GM12864 (cell line): ENCODE data around the gene ITPRIP.

Experiments
- DNase-seq: peaks from one replicate; pipeline ENCODE4 v3.0.0-alpha.2; 2011; ENCODE audit warnings: low read depth
- H3K4me3 ChIP-seq: 2 replicates; pipeline ENCODE4 v1.5.1; 2011; ENCODE audit warnings: mild to moderate bottlenecking, low read depth, low read length, control low read depth
- TF ChIP-seq, protein P1 (sequence below): IDR thresholded peaks from 2 replicates; pipeline ENCODE4 v1.5.1; 2011; ENCODE audit warnings: low read depth, mild to moderate bottlenecking, moderate library complexity, low read length, control low read depth, inconsistent platforms; ENCODE audit errors: missing control alignments

Gene ITPRIP

DNA sequence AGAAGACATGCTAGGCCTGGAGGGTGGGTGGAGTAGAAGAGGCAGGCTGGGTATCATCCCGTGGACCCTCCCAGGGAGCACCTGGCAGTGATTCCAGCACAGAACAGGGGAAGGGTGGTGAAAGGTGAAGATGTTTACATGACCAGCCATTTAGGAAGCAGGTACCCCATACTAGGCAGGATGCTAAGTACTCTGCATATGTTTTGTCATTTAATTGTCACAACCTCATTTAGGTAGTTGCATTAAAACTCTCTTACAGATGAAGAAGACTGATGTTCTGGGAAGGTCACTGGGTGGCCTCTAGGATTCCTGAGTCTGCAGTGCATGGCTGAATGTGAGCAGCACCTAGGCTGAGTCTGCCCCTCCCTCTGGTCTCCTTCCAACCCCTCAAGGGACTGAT is 15.2 kb downstream of the ITPRIP start:
- TF ChIP-seq, protein P1, sequence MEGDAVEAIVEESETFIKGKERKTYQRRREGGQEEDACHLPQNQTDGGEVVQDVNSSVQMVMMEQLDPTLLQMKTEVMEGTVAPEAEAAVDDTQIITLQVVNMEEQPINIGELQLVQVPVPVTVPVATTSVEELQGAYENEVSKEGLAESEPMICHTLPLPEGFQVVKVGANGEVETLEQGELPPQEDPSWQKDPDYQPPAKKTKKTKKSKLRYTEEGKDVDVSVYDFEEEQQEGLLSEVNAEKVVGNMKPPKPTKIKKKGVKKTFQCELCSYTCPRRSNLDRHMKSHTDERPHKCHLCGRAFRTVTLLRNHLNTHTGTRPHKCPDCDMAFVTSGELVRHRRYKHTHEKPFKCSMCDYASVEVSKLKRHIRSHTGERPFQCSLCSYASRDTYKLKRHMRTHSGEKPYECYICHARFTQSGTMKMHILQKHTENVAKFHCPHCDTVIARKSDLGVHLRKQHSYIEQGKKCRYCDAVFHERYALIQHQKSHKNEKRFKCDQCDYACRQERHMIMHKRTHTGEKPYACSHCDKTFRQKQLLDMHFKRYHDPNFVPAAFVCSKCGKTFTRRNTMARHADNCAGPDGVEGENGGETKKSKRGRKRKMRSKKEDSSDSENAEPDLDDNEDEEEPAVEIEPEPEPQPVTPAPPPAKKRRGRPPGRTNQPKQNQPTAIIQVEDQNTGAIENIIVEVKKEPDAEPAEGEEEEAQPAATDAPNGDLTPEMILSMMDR = no peak
- DNase-seq = no peak
- H3K4me3 ChIP-seq = no peak overlapping the region

DNA sequence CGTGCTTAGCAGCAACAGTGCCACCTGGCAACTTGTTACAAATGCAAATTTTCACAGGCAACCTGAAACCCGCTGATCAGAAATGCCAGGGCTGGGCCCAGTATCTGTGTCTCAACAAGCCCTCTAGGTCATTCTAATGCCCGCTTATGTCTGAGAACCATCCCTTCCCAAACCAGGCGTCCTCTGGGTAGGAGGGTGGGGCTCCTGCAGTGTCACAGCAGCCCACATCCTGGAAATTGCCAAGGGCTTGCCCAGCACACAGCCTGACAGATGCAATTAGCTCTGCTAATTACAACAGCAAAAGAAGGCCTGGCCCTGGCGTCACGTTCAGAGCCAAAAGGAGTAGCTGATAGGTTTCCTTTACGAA is 15.9 kb downstream of the ITPRIP start:
- TF ChIP-seq, protein P1 = no peak
- no peak for DNase-seq
- no peak overlapping the region for H3K4me3 ChIP-seq

DNA sequence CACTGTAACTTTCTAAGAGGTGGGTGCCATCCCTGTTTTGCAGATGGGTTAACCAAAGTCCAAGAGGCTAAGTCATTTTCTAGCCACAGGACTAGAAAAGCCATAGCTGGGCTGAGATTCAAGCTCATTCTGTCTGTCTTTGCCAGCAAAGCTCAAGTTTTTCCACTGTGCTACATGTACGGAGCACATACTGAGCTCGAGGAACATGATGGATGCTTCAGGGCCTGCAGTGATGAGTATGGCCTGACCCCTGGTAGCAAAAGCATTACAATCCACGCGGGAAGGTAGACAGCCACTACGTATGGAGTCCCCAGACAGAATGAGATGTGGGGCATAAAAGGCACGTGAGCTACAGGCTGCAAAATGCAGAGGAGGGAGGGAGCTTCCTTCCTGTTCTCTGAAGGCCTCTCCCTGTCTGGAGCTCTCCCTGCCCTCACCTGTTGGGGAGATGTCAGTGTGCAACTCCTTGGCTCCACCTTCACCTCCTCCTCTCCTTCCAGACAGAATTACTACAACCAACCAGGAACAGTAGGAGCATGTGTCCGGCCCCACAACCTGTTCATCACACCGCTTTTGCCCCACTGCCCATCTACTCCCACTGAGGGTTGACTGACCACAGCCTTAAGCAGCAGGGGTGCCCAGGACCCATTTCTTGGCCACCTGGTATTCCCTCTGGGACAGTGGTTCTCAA is 16.4 kb downstream of the ITPRIP start:
- TF ChIP-seq, protein P1 = no peak
- H3K4me3 ChIP-seq = no peak overlapping the region

DNA sequence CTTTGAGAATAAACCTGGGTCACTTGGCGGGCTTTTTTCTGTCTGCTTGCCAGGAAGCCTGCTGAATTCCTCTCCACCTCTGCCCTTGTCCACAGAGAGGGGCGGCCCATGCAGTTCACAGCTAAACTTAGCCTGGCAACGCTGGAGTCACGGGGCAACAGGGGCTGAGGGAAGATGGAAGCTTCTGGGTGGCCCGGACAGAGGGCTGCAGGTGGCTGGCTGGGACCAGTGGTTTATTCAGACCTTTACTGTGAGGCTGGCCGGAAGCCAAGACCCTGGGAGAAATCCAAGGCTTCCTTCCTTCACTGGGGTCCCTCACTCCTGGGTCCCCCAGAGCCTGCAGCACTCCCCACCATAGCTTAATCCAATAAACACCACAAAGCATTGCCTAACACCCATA is 17.0 kb downstream of the ITPRIP start:
- TF ChIP-seq, protein P1 = no peak
- no peak overlapping the region for H3K4me3 ChIP-seq
- no peak for DNase-seq

More for the DNA sequence above, 16.4 kb downstream of the ITPRIP start:
- DNase-seq = no peak

DNA sequence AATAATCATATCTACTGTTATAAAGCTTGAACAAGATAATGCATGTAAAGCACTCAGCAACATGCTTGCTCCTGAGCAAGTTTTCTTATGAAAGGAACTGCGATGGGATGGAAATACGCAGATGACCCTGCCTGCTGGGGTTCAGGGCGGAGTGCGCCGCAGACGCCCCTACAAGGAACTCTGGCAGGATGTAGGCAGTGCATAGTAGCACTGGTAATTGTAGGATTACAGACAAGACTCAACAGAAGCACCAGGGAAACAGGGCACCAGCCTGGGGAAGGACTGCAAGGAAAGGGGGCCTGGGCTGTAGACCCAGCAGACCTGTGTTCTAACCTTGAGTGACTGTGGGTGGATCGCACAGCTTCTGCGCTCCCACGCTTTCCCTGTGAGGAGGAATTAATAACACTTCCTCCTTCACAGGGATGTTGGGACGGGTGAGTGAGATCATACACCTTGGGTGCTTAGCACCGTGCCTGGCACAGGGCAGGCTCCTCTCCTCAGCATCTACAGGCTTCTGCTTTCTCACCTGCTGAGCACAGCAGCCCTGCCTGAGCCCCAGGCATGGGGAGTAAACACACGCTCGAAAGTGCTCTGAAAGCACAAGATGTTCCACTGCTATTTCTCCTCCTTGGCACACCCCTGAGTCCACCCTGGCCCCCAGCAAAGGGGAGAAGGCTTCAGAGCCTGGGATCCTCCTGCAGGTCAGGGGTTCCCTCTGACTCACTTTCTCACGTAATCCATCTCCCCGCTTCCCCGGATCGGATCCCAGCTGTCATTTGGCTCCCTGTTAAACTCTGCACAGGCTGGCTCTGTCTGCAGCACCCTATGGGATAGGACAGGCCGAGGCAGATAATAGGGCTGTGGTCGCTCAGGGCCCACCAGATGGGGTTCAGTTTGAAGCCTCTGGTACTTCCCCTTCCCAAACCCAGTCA is 19.2 kb downstream of the ITPRIP start:
- TF ChIP-seq, protein P1 = no peak
- no peak for DNase-seq
- H3K4me3 ChIP-seq = no peak overlapping the region

DNA sequence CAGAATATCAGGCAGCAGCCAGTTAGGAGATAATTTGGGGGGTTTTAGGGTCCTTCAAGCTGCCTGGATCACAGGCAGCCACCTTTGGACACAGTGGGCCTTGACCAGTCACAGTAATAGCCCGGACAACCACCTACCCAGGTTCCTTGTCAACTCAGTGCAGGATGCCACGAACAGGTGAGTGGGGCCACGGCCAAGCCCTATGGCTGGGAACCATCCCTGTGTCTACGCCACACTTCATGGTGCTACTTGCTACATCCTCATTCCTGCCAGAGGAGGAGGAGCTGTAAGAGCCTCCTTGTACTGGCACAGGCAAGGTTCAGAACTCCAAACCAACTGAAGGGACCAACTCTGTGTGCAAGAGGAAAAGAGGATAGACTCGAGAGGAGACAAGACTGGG is 19.9 kb downstream of the ITPRIP start:
- no peak overlapping the region for H3K4me3 ChIP-seq
- DNase-seq = no peak
- TF ChIP-seq, protein P1 = no peak
